ENCODE results near the gene TSPAN9.
A peak's percentile ranks its signal among the peaks of the same experiment; 100 is the strongest.

The TSPAN9 gene

GRCh38 chr12:3049176-3049575 is 28.0 kb upstream of the TSPAN9 start:
- DNase-seq (ENCODE audit: extremely low spot score), result no peak
- TF ChIP-seq CTCF (IDR thresholded peaks at IDR 0.05; ENCODE audit: control extremely low read depth, extremely low read depth, low read depth, missing control alignments), result no peak
- ChIA-PET POLR2A (no interaction called here), CTCF (no interaction called here)

- DNase-seq (ENCODE audit: extremely low spot score), result peak; percentile 43
- TF ChIP-seq CTCF (IDR thresholded peaks at IDR 0.05; ENCODE audit: control extremely low read depth, extremely low read depth, low read depth, missing control alignments), result no peak
- ChIA-PET POLR2A (no interaction called here), CTCF (interaction anchor here (1.0 to 1.2 kb wide), 2 partner anchors 8 to 24 kb away, joined by 3 read pairs; no protein-coding TSS in a partner anchor)
Observed at GRCh38 chr12:3049611-3050249, 27.4 kb upstream of the TSPAN9 start.

GRCh38 chr12:3054374-3054773 is 22.8 kb upstream of the TSPAN9 start:
- CTCF ChIA-PET, result interaction anchor here (2.5 kb wide), 1 partner anchor 19 kb away, joined by 9 read pairs; no protein-coding TSS in a partner anchor
- TF ChIP-seq CTCF (IDR thresholded peaks at IDR 0.05; ENCODE audit: control extremely low read depth, extremely low read depth, low read depth, missing control alignments), result no peak
- POLR2A ChIA-PET, result no interaction called here
- DNase-seq (ENCODE audit: extremely low spot score), result no peak

- CTCF ChIA-PET, result interaction anchor here (0.8 to 2.5 kb wide), 2 partner anchors 13 to 18 kb away, joined by 3 to 9 read pairs; no protein-coding TSS in a partner anchor
- POLR2A ChIA-PET, result no interaction called here
- TF ChIP-seq CTCF (IDR thresholded peaks at IDR 0.05; ENCODE audit: control extremely low read depth, extremely low read depth, low read depth, missing control alignments), result no peak
- no peak for DNase-seq (ENCODE audit: extremely low spot score)
Observed at GRCh38 chr12:3055026-3055703, 22.0 kb upstream of the TSPAN9 start.

GRCh38 chr12:3055704-3056467 is 21.3 kb upstream of the TSPAN9 start:
- ChIA-PET POLR2A (no interaction called here), CTCF (interaction anchor here (1.9 to 2.0 kb wide), 2 partner anchors 14 to 18 kb away, joined by 7 to 13 read pairs; no protein-coding TSS in a partner anchor)
- no peak for TF ChIP-seq CTCF (IDR thresholded peaks at IDR 0.05; ENCODE audit: control extremely low read depth, extremely low read depth, low read depth, missing control alignments)
- no peak for DNase-seq (ENCODE audit: extremely low spot score)

- TF ChIP-seq CTCF (IDR thresholded peaks at IDR 0.05; ENCODE audit: control extremely low read depth, extremely low read depth, low read depth, missing control alignments), result no peak
- POLR2A ChIA-PET, result no interaction called here
- DNase-seq (ENCODE audit: extremely low spot score), result no peak
- CTCF ChIA-PET, result interaction anchor here (4.1 kb wide), 1 partner anchor 13 kb away, joined by 26 read pairs; no protein-coding TSS in a partner anchor
Observed at GRCh38 chr12:3061059-3061458, 16.1 kb upstream of the TSPAN9 start.
